ENCODE measurements around the gene CES2. TPM values are rescaled to one million over a fixed set of nuclear protein-coding genes. Genes with fewer than 3 reads are reported as not detected.
A peak's percentile ranks its signal among the peaks of the same experiment; 100 is the strongest.

Gene CES2
- total and polyA plus RNA-seq, 10 of the 15 experiments (the other 5 are each of a cell fraction or from before 2014, with no cell fraction given), result 1.6 to 33.7 (median 21.0) TPM

- peaks cover 19% of the 10 kb centered on the region for H3K4me1 ChIP-seq (ENCODE audit: control insufficient read depth, insufficient read depth, low read length)
- no peak for FAIRE-seq
- SMC1A ChIA-PET (ENCODE audit: uncharacterized antibody, unreplicated experiment), result no interaction called here
- POLR2A ChIA-PET, result no interaction called here
- 51% methylated on average over 21 of the region's 21 CpGs for WGBS (ENCODE audit: insufficient coverage, insufficient replicate concordance, low lambda C conversion rate, missing lambda C conversion rate)
- H3K9me3 ChIP-seq (replicated peaks; ENCODE audit: control insufficient read depth, insufficient read depth, low read length), result no peaks in the 10 kb centered on the region
- CTCF ChIA-PET, result interaction anchor here (1.5 kb wide), 1 partner anchor 27 kb away, joined by 4 read pairs; no protein-coding TSS in a partner anchor
- no peaks in the 10 kb centered on the region for H4K20me1 ChIP-seq (ENCODE audit: control insufficient read depth, insufficient read depth)
- no peak overlapping the region for H3K27ac ChIP-seq (ENCODE audit: control insufficient read depth, insufficient read depth)
- peak overlapping the region; percentile 57; the same call in 1 of the 2 replicates for H3K4me3 ChIP-seq
- TF ChIP-seq KDM1A (IDR thresholded peaks at IDR 0.05; ENCODE audit: borderline replicate concordance), result no peak
- TF ChIP-seq CBFB (IDR thresholded peaks at IDR 0.05; ENCODE audit: low read depth), result no peak
- no peak for TF ChIP-seq KAT2A (conservative IDR thresholded peaks at IDR 0.05; ENCODE audit: control insufficient read depth, low read depth, low read length)
- no peak for TF ChIP-seq RAD21 (IDR thresholded peaks at IDR 0.05; ENCODE audit: insufficient read depth, low read depth, low read length)
- TF ChIP-seq PAX5 (IDR thresholded peaks at IDR 0.05; ENCODE audit: borderline replicate concordance, low read depth, low read length), result no peak
- in situ Hi-C loops (cut with MboI), result no loop called here
- intact Hi-C loops (cut with micrococcal nuclease; ENCODE audit: unreplicated experiment), result no loop called here
- RAD21 ChIA-PET (ENCODE audit: unreplicated experiment), result no interaction called here
- no peak for ATAC-seq
- no peak overlapping the region for H3K9ac ChIP-seq (ENCODE audit: control insufficient read depth, insufficient read depth, low read length)
- DNase-seq (ENCODE audit: low read depth, low spot score), result no peak
- no peaks in the 10 kb centered on the region for H3K27me3 ChIP-seq (replicated peaks in 1 of 2; ENCODE audit: control insufficient read depth in 2 of 2, insufficient read depth in 2 of 2, low read length in 1 of 2)
- peak overlapping the region; percentile 100; the same call in 1 of the 2 replicates for H3K4me2 ChIP-seq (ENCODE audit: control insufficient read depth, insufficient read depth)
- H2AFZ ChIP-seq (ENCODE audit: control insufficient read depth, low read depth, low read length), result no peak overlapping the region
- no peaks in the 10 kb centered on the region for H3K36me3 ChIP-seq (ENCODE audit: control insufficient read depth in 2 of 2, insufficient read depth in 2 of 2, low read length in 1 of 2)
- no peaks in the 10 kb centered on the region for H3K79me2 ChIP-seq (ENCODE audit: control insufficient read depth, insufficient read depth, low read length)
- BruUV-seq (replicated peaks), result no TSS peak
Measured at GRCh38 chr16:66948837-66949225, 13.5 kb downstream of the CES2 start.

GRCh38 chr16:66949472-66949871 is 14.2 kb downstream of the CES2 start:
- BruUV-seq (replicated peaks), result no TSS peak
- intact Hi-C loops (cut with micrococcal nuclease; ENCODE audit: unreplicated experiment), result no loop called here
- FAIRE-seq (no peak), ATAC-seq (no peak), DNase-seq (ENCODE audit: low read depth, low spot score) (no peak)
- CTCF ChIA-PET, result interaction anchor here (1.1 to 1.5 kb wide), 2 partner anchors 11 to 27 kb away, joined by 4 to 5 read pairs; partner anchors contain the start of gene CES3
- Histone ChIP-seq H2AFZ (ENCODE audit: control insufficient read depth, low read depth, low read length) (no peak overlapping the region), H3K4me1 (ENCODE audit: control insufficient read depth, insufficient read depth, low read length) (peaks cover 19% of the 10 kb centered on the region), H3K79me2 (ENCODE audit: control insufficient read depth, insufficient read depth, low read length) (no peaks in the 10 kb centered on the region), H3K36me3 (ENCODE audit: control insufficient read depth in 2 of 2, insufficient read depth in 2 of 2, low read length in 1 of 2) (no peaks in the 10 kb centered on the region), H3K9me3 (replicated peaks; ENCODE audit: control insufficient read depth, insufficient read depth, low read length) (no peaks in the 10 kb centered on the region), H3K9ac (ENCODE audit: control insufficient read depth, insufficient read depth, low read length) (no peak overlapping the region), H3K27me3 (replicated peaks in 1 of 2; ENCODE audit: control insufficient read depth in 2 of 2, insufficient read depth in 2 of 2, low read length in 1 of 2) (no peaks in the 10 kb centered on the region), H4K20me1 (ENCODE audit: control insufficient read depth, insufficient read depth) (no peaks in the 10 kb centered on the region), H3K4me2 (ENCODE audit: control insufficient read depth, insufficient read depth) (no peak overlapping the region), H3K4me3 (no peak overlapping the region), H3K27ac (ENCODE audit: control insufficient read depth, insufficient read depth) (no peak overlapping the region)
- RAD21 ChIA-PET (ENCODE audit: unreplicated experiment), result interaction anchor here (1.3 kb wide), 1 partner anchor 64 kb away, joined by 4 read pairs; no protein-coding TSS in a partner anchor
- 95% methylated on average over 6 of the region's 6 CpGs for WGBS (ENCODE audit: insufficient coverage, insufficient replicate concordance, low lambda C conversion rate, missing lambda C conversion rate)
- SMC1A ChIA-PET (ENCODE audit: uncharacterized antibody, unreplicated experiment), result no interaction called here
- TF ChIP-seq RB1 (IDR thresholded peaks at IDR 0.05; ENCODE audit: borderline replicate concordance) (no peak), ZNF207 (IDR thresholded peaks at IDR 0.05; ENCODE audit: borderline replicate concordance) (no peak), POLR2AphosphoS2 (IDR thresholded peaks at IDR 0.05; ENCODE audit: low read depth, low read length) (no peak), PAX8 (IDR thresholded peaks at IDR 0.05) (no peak)
- POLR2A ChIA-PET, result interaction anchor here (0.6 kb wide), 2 partner anchors 101 to 477 kb away, joined by 3 to 7 read pairs; no protein-coding TSS in a partner anchor
- in situ Hi-C loops (cut with MboI), result no loop called here
